HG03342 (cell line): ENCODE measurements around the gene NOC3L.
"Not testable (repeated sequence)": the region's sequence is repeated elsewhere in the genome, so short reads cannot be mapped to it uniquely, and the experiment has no call there.

Source experiments
- ATAC-seq: cut with Tn5 transposase; IDR thresholded peaks from one replicate; pipeline ENCODE4 v1.9.1; 2021; ENCODE audit warnings: mild to moderate bottlenecking, moderate library complexity; ENCODE audit not compliant: unreplicated experiment

Gene NOC3L

DNA sequence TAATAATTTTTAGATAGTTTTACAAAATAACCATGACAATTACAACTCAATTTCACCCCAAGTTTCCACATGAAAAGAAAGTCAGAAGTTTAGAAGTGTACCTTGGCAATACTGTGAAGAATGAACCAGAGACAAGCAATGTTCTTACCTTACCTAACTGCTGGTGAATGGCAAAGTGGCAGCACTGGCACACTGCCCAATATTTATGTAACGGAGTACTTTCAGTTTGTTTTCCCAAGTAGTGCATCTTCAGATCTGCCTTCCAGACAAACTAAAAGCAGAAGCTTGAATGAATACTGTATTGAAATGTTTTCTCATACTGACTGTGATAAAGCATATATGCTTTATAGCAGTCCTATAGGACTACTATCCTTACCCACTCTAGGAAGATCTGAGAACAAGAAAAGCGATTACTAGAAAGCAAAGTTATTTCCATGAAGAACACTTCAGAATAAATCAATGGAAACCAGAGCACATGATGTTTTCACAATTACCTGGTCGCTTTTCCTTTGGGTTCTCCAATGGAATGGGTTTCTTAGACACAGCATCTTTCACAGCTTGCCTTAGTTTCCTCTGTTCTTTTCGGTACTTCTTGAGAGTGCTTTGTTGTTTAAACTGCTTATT is 1.5 kb downstream of the NOC3L start:
- no peak for ATAC-seq

DNA sequence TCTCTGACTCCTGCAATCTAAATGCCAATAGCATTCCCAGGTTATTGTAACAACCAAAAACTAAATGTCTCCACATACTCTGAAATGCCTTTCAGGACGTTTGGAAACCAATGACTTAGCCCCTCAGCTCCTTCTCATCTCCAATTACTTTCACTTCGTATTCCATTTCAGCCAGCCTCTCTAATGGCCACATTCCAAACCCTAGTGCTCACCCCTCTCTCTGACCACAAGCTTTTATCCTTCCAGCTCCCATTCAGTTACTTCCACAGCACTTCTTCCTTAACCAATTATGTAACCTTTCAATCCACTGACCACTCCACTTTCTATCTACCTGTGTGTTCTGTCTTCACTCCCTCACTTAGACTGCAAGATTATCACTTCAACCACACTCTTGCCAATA is 4.3 kb downstream of the NOC3L start:
- no peak for ATAC-seq

DNA sequence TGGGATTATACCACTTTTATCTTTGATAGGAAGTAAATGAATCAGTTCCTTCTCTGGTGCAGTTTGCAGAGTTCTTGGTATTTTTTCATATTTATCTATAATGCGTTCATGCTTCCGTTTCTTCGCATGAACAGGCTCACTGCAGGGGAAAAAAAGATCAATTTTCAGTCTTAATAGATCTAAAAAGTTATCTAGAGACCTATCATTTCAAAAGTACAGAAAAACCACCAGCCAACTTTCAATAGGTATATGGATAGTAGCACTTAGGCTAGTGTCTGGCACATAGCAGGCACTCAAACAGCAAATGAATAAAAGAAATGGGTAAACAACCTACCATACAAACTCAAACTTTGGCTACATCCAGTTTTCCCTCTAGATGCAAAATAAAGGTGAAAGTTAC is 5.5 kb downstream of the NOC3L start:
- ATAC-seq, result no peak

DNA sequence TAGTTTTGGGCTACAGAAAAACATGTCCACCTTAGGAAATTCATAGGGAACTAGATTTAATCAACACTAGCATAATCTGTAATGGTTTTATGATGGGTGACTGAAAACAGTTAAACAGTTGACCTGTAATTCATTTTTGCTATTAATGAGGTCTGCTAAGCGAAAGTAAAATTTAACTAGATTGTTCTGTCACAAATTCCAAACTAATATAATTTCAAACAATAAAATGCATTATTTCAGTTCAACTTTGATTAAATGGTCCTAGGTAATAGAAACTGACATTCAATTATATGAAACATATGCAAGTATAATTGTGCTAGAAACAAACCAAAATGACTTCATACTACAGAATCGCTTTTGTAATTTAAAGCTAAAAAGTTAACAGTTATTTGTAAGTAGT is 6.9 kb downstream of the NOC3L start:
- ATAC-seq, result no peak

DNA sequence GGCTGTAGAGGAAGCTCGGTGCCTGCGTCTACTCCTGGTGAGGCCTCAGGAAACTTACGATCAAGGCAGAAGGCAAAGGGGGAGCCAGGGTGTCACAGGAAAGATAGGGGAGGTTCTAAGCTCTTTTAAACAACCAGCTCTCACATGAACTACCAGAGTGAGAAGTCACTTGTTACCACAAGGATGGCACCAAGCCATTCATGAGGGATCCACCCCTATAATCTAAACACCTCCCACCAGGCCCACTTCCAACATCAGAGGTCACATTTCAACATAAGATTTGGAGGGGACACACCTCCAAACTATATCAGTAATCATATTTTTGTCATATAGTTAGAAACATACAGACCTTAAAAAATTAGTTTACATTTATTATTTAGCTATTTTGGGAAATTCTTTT is 9.4 kb downstream of the NOC3L start:
- no peak for ATAC-seq

DNA sequence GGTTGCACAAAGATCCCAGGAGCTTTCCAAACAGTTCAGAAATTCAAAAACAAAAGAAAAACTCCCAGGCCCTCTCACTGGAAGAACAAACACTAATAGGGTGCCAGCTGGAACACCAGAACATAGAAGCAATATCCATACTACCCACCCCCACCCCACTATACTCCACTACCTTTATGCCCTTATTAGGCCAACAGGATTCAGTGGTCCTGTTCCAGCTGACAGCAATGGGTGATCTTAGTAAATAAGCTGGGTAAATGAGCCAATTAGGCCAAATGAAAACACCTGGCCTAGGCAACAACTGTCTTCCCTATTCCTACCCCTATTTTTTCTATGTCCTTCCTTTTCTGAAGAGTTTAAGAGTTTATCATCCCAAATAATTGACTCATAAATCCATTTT is 11.7 kb downstream of the NOC3L start:
- ATAC-seq, result no peak

DNA sequence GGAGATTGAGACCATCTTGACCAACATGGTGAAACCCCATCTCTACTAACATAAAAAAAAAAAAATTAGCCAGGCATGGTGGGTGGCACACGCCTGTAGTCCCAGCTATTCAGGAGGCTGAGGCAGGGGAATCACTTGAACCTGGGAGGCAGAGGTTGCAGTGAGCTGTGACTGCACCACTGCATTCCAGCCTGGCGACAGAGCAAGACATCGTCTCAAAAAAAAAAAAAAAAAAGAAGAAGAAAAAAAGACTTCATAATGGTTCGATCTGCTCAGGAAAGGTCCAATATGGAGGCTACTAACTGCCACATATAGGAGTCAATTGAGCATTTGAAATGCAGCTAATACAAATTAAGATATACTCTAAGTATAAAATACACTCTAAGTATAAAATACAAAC is 12.2 kb downstream of the NOC3L start:
- ATAC-seq, result not testable (repeated sequence)

DNA sequence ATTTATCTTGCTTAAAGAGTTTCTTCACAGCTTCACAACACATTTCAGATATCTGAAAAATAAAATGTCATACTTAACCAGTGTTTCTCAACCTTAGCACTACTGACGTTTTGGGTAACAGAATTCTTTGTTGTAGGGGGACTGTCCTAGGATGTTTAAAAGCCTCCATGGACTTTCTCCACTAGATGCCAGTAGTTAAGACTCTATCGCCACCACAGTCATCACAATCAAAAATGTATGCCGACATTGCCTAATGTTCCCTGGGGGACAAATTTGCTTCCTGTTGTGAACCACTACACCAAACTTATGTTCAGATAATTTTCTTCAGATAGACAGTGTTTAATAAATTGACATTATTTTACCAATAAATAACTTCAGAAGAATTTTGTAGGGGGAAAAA is 13.4 kb downstream of the NOC3L start:
- no peak for ATAC-seq

DNA sequence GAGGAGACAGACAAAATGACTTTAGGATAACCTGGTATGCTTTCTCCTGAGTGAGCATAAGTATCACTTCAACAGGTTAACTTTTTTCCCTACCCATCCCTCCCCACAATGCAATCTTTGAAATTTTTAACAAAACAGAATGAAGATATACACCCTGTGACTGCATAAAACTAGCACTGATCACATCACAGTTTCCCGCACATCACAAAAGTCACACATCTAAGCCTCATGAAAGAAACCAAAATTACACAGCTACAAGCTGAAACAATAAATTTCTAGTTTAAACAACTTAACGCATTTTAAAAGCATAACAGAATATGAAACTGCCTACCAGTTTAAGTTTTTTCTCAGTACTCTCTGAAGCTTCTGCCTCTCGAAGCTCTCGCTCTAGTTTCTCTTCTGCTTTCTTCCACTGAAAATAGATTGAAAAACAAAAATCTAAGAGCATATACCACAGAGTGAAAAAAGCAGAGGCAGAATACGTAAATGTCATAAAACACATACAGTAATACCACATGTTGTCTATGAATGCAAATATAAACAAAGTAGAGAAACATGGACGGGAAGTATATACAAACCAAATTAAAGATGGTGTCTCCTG is 18.1 kb downstream of the NOC3L start:
- peak; percentile 94 for ATAC-seq

DNA sequence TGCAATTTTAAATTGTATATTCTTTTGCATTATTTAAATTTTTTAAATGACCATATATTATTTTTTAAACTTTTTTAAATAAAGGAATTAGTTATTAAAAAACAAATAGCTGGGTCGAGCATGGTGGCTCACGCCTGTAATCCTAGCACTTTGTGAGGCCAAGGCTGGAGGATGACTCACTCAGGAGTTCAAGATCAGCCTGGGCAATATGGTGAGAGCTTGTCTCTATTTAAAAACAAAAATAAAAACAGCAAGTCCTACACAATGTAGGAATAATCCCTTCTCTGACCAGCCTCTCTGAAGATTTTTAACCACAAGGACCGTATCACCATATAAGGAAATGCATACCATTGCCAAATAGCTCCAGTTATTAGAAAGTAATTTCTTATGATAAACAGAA is 19.6 kb downstream of the NOC3L start:
- ATAC-seq, result no peak

DNA sequence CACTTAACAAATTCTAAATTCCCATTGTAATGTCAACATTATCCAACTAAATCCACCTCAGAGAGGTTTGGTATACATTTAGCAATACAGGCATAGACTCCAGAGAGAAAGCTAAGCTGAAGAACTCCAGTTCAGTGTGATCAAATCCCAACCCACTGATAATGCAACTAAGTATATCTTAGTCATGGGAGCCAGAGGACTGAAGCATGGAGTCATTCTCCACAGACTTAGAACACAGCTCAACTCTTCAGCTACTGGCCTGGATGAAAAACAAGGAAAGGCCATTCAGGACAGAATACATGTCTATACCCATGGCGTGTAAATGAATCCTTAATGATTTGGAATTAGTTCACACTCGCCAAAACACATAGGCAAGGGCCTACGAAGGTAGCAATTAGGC is 27.9 kb downstream of the NOC3L start:
- no peak for ATAC-seq

DNA sequence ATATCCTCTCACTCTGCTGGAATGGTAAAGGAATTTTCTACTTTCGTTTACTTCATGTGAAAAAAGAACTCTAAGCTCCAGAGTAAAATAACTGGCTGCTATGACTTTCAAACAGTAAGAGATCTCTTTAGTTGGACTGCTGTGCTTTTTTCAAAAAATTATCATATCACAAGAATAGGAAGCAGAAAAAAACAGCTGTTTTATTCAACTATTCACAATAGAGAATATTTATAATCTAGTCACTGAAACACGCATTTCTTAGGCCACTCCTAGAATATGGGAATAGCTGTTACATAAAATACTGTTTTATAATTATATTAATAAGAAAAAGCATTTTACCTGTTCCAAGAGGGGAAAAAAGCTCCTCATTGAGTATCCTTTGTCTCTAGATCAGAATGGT is 29.7 kb downstream of the NOC3L start:
- ATAC-seq, result no peak

DNA sequence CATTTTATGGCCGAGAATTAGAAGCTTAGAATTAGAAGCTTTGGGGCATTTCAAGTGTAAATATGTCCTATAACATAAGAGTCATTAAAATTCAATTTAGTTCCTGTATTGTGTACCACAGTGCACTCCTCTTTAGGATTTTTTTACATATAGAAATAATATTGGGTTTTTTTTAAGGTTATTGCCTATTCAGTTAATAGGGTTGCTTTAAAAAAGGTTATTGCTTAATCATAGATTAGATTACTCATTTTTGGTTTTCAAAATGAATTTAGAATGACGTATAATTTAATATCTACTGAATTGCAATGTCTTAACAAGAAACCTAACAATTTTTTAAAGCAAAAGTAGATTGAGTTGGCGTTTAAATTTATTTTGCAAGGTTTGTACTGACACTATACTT is 34.1 kb downstream of the NOC3L start:
- no peak for ATAC-seq

DNA sequence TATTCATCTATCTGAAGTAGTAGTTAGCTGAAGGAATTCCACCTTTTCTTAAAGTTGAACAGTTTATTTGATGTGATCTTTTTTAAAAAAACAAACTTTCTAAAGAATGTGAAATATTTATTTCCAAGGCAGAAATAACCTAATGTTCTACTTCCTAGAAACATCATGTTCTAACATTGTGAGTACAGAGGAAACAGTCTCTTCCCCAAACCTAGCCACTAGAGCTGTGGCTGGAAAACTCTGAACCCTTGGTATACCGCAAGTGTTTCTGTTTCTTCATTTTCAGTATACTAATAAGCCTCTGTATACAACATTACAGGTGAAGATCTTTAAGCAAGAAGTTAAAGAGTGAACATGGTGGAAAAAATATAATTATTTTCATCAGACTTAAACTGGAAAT is 35.1 kb downstream of the NOC3L start:
- no peak for ATAC-seq

DNA sequence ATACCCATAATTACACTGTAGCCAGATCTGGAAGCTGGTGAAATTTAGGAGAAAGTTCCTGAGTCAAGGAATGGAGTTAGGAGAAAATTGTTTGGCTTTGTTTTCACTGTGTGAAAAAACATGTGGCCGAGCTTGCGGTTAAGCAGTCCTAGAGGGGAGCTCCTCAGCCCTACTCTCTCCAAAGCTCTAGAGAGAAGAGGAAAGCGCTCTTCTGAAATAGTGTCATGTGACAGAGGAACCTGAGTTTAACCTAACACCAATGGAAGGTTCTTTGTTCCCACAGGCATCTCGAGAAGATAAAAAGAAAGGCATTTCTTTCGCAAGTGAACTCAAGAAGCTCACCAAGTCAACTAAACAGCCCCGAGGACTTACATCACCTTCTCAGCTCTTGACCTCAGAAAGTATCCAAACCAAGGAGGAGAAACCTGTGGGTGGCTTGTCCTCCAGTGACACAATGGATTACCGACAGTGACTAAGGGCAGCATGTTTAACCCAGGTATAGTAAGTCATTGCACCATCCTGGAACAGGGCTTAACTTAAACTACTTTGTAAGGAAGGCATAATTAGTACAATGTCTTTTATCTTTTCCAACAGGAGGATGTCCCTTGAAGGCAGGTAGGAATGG is 38.0 kb downstream of the NOC3L start:
- ATAC-seq, result no peak

DNA sequence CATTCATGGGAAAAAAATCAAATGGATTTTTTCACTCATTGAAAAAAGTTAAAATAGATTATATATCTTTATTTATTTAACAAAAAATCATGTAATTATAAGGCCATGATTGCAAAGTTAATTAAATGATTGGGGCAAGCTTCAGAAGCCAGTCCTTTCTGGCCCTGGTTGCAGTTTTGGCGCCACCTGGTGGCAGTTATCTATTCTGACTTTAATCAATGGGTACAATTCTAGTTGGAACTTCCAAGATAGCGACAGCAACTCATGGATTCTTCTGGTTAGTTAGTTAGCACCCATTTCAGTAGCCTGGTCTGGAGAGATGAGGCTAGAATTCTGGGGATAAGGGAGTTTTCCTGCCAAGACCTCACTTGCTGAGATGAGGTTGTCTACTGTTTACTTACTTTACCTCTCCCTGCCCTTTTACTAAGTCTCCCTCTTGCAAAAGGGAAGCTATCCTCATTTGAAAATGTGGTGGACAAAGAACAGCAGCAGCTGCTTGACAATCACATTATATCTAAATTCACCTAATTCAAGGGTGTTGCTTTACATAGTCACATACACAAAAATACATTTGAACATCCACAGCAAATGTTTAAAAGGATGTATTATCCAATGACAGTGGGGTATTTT is 42.3 kb downstream of the NOC3L start:
- peak; percentile 65 for ATAC-seq

DNA sequence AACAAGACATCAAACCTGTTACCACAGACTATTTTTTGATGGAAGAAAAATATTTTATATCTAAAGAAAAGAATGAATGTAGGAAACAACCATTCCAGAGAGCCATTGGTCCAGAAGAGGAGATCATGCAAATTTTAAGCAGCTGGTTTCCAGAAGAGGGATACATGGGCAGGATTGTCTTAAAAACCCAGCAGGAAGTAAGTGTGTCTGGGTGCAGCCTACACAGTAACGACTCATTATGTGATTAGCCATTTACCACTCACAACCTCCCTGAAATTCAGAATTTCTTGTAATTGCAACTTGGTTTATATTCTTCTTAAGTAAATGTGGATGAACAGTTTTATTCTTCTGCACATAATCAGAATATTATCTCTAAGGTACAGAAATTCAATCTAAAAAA is 46.2 kb downstream of the NOC3L start:
- ATAC-seq, result no peak

DNA sequence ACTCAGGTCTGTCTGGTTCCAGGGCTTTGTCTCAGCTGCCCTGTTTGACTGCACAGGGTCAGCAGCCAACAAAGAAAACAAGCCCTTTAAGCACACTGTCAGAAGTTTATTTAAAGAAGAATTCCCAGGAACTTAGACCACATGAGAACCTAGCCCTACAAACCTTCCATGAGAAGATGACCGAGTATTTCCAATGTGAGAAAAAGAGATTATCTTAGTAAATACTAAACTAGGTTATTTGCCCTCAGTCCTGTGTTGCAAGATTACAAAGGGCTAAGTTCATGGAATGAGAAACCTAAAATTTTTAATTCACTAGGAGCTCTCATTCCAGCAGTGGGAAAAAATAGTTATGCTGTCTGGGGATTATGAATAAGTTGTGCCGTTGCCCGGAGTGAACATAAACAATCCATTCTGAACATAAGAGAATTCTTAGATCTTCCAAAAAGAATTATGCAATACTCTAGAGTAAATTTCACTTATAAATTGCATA is 46.7 kb downstream of the NOC3L start:
- no peak for ATAC-seq

DNA sequence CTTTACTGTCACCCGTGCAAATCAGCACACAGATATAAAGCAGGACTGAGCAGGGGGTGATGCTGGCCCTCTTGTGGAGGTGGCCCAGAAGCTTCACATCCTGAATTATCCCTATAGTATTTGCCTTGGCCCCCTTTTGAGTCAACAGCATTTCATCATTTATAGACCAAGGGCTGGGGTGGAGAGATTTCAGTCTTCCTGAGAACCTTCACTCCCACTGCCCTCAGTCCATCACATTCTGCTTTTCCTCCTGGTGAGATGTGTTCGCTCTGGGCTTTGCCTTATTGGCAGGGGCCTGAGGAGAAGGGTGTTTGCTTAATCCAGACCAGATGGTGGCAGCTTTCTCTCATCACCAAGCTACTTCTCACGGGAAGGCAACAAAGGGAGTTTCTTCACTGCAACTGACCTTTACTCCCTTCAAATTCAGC is 47.7 kb downstream of the NOC3L start:
- no peak for ATAC-seq

DNA sequence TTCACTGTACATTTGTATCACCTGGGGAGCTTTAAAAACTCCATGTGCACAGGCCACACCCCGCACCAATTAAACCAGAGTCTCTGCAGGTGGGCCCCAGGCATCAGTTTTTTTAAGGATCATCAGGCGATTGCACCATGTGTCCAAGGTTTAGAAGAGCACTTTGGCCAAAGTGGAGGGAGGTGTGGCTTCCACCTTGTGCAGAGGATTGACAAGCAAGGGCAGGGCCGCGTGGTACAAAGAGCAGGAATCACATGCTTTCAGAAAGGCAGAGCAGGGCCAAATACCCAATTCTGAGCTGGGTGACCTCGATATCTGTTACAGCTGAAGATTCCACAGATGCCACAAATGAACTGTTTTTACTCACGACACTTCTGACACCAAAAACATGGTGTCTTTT is 52.4 kb downstream of the NOC3L start:
- ATAC-seq, result no peak

DNA sequence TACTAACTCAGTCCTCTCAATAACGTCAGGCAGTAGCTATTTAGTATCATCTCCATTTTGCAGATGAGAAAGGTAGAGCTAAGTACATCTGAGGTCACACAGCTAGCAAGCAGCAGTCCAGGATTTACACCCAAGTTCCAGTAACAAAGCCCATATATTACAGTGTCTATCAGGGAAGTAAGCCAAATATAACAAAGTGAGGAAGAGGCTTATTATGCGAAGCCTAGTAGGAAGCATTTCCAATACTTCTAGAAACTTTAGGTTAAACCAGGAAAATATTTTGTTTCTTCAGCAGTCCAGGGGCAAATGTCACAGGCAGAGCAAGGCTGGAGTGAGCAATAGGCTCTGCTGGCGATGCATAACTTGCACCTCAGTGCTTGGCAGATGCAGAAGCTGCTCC is 53.9 kb downstream of the NOC3L start:
- no peak for ATAC-seq

DNA sequence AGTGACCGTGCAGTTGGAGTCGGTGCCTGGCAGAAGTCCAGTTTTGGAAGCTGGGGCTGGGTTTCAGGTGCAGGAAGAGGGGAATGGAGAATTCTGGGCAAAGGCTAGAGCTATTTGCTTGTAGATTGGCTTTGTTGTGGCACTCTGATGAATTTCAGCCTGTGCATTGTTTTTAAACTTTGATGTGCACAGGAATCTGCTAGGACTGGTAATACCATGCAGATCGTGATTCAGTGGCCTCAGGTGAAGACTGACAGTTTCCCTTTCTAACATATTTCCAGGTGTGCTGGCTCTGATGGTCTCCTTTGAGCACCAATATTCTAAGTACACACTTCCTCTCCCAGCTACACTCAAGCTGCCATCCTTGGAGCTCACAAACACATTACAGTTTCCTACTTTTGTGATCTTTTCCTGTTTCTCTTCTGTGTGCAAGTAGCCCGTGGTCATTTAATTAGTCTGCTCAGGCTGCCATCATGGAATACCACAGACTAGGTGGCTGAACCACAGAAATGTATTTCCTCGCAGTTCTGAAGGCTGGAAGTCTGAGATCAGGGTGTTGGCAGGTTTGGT is 55.6 kb downstream of the NOC3L start:
- ATAC-seq, result no peak
